NCI-H146 (cell line): ENCODE measurements around the gene CEP170B.
A peak's percentile ranks its signal among the peaks of the same experiment; 100 is the strongest.

ENCODE experiments used
- DNase-seq: peaks from one replicate; lab custom pipeline; 2025; lab: John Stamatoyannopoulos, UW

Gene CEP170B

DNA sequence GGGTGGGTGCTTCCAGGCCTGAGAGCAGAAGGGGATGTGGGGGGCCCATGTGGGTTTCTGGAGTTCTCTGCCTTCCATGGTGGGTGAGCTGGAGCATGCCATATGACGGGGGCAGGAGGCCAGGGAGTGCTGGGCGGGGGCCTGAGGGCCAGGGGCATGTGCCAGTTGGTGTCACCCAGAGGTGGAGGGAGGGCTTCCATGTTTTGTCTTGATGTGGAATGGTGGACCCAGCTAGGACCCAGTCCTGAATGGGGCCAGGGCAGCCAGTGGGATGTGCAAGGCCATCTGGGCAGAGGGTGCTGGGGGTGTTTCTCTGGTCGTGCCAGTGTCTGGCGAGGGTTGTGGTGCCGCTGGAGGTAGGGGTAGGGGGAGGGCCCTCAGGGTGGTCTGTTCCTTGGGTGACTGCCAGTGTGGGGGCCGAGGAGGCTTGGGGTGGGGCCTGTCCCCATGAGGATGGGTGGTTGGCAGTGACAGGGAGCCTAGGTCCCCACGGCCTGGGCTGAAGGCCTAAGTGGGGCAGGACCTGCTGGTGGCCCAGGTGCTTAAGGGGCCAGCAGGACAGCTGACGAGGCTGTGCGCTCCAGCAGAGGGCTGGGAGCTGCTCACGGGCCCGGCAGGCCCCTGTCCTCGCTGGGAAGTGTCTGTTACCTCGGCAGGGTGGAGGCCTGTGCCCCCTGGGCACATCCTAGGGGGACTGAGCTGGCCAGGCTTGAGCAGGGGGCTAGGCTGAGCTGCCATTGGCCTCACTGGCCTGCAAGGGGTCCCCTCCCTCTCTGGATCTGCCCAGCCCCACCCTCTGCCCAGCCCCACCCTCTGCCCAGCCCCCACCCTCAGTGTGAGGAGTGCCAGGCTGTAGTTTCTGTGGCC is 26.8 kb downstream of the CEP170B start:
- DNase-seq: no peak

DNA sequence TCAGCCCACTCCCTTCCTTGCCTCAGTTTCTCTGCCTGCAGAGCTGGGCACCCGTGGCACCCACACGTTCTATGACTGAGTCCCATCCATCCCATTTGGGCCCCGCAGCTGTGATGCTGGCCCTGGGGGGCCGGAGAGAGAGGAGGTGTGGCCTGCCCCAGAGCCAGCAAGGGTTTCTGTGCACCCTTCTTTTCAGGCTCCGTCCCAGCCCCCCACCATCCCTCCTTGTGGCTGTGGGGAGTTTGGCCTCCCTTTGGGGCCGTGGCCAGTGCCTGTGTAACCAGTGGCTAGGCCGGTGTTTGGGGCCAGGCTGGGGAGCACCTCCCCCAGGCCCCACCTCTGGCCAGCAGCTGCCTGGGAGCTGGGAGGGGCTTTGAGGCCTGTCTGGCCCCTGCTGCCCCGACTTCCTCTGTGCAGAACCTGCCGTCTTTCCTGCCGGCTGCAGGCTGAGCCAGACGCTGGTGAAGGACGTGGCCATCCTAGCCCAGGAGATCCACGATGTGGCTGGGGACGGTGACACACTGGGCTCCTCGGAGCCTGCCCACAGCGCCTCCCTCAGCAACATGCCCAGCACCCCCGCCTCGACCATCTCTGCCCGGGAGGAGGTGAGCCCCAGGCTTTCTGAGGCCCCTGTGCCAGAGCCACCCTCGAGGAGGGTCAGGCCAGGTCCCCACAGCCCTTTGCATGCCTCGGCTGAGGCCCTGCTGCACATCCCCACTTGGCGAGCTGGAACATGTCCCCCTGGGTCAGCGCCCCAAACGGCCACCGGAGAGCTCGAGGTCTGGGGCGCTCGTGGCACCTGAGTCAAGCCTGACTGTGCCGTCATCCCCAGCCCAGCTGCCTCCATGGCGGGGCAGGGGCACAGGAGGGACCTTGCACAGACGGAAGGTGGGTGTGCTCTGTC is 27.7 kb downstream of the CEP170B start:
- no peak for DNase-seq

DNA sequence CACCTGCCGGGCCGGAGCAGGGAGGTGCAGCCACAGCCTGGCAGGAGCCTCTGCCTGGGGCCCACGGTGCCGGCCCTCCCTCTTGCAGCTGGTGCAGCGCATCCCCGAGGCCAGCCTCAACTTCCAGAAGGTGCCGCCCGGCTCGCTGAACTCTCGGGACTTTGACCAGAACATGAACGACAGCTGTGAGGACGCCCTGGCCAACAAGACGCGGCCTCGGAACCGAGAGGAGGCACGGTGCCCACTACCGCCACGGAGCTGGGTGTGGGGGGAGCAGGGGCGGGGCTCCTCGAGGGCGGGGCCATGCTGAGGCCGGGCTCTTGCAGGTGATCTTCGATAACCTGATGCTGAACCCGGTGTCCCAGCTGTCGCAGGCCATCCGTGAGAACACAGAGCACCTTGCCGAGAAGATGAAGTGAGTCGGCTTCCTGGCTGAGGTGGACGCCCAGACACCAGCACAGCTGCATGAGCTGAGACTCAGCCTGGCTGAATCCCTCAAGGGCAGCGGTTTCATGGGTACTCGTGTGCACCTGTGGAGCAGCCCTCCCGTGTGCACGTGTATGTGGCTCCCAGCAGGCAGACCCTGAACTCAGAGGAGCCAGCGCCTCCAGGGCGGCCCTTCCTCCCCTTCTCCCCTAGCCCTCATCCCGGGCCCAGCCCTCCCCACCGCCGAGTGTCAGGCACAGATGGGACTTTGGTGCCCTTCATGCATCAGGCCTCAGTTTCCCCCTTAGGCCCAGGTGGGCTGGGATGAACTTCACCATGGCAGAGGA is 28.6 kb downstream of the CEP170B start:
- no peak for DNase-seq

DNA sequence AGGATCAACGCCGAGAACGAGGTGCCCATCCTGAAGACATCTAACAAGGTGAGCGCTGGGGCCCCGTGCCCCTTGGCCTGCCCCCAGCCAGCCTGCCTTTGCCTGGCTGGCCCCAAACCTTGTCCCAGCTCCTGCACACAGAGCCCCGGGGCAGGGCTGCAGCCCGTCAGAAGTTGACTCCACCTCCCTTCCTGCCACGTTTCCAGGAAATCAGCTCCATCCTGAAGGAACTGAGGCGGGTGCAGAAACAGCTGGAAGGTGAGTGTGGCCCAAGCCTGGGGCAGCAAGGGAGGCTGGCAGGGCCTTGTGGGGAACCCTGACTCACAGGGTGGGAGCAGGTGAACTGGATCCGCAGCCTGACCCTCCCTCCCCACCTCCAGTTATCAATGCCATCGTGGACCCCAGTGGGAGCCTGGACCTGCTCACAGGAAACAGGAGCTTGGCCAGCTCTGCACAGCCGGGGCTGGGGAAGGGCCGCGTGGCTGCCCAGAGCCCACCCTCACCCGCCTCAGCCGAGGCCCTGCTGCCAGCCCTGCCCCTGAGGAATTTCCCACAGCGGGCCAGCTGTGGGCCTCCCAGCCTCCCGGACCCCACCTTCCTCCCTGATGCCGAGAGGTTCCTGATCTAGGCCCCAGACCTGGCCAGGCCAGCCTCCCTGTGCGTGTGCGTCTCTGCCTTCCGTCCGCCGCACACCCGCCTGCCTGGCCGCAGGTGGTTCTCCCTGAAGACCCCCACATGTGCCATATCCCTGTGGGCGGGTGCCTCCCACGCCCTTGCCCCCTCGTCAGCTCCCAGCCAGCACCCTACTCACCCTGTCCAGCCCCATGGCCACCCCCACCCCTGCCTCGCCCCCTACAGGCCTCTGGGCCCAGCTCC is 29.5 kb downstream of the CEP170B start:
- DNase-seq: no peak

DNA sequence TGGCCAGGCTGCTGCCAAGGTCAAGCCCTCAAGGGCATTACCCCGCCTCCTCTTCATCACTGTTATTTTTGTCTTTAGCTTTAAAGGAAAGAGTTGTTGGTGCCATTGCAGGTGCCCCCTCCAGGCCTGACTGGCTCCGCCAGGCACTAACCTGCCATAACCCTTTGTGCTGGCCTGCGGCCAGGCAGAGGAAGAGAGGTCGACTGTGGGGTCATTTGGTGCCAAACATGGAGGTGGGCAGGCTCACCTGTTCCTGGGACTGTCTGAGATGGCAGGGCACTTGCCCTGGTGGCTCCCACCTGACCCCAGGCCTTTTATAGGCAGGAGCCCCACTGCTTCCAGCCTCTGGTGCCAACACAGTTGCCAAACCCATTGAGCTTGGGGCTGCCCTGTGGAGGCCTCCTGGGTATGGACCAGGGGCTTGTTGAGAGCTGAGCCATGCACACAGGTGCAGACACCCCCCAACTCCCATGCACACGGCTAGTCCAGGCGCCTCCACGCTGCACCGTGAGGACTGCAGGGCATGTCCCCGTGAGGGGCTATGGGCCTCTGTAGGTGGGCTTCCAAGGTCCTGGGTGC is 30.2 kb downstream of the CEP170B start:
- no peak for DNase-seq

DNA sequence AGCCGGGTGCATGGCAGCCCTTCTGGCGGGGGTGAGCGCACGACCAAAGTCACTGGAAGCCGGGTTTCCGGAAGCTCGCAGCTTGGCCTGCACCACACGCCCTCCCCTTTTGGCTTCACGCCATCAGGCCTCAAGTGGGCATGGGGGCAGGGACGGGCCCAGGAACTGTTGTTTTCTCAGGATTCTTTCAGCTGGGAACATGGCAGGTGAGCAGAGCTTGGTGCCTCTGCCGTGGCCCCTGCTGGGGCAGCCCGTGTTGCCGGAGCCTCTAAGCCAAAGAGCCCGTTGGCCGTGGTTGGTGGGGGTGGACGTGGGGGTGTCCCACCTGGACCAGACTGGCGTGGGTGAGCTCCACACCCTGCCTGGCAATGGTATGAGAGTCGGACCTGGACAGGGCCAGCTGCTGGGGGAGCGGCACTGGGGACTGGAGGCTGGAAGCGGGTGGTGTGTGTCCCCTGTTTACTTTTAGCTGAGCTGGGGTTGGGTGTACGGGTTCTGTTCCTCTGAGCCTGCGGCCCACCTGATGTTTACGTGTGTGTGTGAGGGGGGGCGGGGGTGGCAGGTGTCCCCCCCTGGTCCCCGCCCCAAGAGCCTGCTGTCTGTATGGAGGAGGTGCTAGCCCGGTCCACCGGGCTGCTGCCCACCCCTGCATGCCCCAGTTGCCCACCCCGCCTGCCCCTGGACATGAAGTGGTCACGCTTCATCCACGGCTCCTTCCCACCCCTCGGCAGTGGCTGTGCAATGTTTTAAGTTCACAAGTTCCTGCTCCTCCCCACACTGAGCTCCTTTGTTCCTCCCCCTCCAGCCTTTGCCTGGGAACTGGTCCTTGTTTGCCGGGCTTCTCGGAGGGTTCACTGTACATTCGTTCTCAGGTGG is 31.0 kb downstream of the CEP170B start:
- DNase-seq: no peak

DNA sequence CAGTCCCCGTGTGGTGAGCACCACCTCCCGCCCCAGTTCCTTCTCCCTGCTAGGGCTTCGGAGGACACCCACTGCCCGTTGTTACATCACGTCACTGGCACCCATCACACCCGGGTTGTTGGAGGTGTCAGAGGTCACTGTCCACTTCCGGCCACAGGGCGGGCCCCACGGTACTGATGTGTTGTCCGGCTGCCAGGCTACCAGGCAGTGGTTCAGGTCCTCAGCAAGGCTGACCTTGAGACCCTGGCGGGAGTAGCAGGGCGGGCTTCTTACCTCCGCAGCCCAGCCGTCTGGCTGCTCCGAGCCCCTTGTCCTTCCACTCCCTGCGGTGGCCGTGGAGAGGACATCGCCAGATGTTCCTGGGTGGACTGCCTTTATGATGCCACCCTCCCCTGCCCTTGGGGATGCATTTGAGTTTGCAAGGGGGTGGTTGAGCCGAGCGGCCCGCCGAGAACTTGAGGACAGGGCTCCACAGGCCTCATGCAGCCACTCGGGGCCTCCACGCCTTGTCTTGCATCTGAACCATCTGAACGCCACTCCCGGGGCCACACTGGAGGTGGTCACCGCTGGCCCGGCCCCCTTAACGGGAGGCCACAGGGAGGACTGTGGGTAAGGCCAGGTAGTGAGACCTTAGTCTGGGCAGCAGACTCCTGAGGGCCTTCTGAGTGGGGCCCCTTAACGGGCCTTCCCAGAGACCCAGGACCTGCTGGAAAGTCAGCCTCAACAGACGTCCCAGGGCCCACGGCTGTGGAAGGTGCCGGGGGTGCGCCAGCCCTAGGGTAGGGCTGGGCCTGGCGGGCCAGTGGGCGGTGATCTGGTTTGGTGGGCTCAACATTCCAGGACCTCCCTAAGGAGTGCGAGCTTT is 32.5 kb downstream of the CEP170B start:
- DNase-seq: no peak

DNA sequence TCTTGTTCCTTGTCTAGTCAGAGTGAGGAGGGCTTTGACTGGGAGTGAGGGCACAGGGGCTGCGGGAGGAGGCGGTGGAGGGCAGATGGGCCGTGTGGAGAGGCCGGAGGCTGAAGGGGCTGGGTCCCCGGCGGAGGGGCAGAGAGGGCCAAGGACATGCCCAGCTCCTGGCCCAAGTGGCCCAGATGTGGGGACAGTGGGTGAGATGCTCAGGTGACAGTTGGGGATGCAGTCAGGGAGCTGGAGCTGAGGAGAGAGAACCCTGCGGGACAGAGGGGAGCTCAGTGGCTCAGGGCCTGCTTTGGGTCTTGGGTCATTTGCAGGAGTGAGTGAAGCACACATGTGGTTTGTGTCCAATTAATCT is 33.1 kb downstream of the CEP170B start:
- no peak for DNase-seq

DNA sequence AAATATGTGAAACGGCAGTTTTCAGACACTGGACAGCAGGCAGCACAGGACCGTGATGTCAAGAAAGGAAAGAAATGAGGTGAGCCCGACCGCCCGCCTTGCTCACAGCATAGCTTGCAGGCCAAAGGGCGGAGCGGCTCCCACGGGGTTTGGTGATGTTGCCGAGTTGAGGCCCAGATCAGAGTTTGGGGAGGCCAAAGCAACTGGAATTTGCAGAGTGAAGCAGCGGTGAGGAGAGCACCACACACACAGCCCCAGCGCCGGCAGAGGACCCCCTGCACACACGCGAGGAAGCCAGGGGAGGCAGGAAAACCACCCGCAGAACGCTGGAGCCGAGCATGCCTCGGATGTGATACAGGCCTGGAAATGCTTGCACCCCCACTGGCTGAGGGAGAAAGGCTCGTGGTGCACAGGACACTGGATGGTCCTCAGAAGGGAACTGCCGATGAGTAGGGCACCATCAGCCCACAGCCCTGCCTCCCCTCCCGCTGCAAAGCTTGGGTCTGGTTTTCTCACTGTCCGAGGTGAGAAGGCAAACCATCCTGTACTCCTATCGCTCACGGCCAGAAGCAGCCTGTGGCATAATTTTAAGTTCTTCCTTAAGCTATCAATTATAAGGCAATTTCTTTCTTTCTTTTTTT is 33.9 kb downstream of the CEP170B start:
- no peak for DNase-seq

DNA sequence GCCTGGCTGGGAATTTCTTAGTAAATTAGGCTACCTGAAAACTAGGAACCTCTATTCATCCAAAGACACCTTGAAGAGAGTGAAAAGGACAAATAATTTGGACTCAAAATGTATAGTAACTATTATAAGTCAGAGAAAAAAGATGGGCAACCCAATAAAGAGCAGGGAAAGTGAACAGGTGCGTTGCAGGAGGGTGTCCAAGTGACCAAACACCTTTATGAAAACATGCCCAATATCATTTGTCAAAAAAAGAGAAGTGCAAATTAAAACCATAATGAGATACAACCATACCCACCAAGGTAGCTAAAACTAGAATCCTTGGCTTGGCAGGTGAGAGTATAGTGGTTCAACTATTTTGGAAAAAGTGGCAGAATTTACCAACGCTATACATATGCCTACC is 34.7 kb downstream of the CEP170B start:
- no peak for DNase-seq

DNA sequence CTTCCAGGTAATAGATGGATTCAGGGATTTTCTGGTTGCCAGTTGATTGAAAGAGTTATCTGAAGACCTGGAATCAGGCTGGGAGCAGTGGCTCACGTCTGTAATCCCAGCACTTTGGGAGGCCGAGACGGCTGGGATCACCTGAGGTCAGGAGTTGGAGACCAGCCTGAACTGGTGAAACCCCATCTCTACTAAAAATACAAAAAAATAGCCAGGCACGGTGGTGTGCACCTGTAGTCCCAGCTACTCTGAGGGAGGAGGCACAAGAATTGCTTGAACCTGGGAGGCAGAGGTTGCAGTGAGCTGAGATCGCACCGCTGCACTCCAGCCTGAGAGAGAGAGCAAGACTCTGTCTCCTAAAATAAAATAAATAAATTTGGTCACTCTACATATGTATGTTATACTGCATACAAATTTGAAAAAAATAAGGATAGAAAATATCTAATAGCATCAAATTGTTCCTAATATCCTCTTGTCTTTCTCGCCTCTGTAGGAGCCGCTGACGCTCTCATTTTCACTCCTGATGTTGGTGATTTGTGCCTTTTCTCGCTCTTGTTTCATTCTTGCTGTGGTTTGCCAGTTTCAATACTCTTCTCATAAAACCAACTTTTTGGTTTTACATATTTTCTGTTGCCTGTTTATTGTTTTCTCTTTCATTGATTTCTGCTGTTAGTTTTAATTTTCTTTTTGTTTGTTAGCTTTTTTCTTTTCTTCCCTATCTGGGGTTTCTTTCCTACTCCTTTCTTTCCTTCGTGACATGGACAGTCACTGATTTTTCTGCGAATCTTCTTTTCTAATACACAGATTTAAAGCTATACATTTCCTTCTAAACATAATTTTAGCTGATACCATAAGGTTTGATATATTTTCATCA is 35.8 kb downstream of the CEP170B start:
- no peak for DNase-seq

DNA sequence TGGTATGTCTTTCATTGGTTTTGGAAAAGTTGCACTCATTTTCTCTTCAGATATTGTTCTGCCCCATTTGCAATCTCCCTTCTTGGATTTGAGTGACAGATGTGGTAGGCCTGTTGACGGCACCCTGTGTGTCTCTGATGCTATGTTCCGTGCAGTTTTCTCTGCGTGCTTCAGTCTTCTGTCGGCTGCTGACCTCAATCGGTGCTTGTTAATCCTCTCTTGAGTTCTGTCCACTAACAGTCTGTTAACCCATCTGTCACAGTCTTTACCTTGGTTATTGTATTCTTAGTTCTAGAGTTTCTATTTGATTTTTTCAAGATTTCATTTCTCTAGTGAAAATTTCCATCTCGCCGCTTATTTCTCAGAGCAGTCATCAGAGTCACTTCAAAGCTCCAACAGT is 38.9 kb downstream of the CEP170B start:
- DNase-seq: no peak

DNA sequence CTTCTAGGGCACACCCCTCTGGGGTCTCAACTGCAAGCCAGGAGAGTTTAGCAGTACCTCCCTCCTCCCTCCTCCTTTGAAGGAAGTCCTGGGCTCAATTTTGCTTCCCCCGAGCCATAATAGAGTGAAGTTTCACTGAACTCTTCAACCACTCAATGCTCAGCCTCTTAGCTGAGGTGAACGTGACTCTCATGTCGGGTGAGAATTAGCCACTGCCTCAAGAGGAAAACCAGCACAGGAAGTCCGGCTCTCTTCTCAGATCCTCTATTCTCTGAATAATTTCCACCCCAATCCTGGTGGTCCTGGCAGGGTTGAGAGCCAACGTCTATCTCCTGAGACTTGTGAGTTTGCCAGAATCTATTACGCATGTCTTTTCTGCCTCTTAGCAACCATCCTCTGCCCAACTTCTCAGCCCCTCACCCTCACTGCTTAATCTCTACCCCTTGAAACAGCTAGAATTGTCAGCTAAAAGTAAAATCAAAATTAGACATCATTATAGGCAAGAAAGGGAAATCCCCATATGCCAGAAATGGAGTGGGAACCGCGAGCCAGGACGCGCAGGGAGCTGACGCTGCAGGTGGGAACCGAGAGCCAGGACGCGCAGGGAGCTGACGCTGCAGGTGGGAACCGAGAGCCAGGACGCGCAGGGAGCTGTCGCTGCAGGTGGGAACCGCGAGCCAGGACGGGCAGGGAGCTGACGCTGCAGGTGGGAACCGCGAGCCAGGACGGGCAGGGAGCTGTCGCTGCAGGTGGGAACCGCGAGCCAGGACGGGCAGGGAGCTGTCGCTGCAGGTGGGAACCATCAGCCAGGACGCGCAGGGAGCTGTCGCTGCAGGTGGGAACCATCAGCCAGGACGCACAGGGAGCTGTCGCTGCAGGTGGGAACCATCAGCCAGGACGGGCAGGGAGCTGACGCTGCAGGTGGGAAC is 39.8 kb downstream of the CEP170B start:
- DNase-seq: peak; percentile 60

DNA sequence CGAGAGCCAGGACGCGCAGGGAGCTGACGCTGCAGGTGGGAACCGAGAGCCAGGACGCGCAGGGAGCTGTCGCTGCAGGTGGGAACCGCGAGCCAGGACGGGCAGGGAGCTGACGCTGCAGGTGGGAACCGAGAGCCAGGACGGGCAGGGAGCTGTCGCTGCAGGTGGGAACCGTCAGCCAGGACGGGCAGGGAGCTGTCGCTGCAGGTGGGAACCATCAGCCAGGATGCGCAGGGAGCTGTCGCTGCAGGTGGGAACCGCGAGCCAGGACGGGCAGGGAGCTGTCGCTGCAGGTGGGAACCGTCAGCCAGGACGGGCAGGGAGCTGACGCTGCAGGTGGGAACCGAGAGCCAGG is 40.5 kb downstream of the CEP170B start:
- peak; percentile 45 for DNase-seq

DNA sequence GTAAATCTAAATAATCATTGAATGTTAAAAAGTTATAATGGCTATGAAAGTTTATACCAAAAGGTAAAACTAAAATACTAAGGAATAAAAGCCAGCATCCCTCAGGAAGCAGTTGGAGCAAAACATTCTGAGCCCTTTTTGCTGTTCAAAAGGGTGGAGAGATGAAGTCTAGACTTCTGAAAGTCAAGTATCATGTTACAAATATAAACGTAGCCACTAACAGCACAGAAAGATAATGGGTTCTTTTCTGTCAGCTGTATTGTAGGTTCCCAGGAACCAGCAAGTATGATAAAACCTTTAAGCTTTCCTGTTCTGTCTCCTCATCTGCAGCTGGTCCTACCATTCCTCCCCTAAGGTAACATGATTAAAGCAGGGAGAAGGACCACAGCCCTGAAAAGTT is 43.2 kb downstream of the CEP170B start:
- no peak for DNase-seq

DNA sequence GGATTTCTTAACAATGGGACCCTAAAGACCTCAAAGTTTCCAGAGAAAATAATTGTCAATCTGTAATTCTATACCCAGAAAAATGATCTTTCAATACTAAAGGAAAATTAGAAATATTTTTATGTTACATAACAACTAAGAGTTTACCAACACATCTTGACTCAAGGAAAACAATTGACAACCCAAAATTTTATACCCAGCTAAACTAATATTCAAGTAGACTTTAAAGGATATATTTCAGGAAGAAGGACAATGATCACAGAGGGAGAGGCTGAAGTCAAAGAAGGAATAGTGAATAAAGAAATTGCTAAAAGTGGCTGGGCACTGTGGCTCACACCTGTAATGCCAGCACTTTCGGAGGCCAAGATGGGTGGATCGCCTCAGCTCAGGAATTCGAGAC is 47.0 kb downstream of the CEP170B start:
- no peak for DNase-seq

DNA sequence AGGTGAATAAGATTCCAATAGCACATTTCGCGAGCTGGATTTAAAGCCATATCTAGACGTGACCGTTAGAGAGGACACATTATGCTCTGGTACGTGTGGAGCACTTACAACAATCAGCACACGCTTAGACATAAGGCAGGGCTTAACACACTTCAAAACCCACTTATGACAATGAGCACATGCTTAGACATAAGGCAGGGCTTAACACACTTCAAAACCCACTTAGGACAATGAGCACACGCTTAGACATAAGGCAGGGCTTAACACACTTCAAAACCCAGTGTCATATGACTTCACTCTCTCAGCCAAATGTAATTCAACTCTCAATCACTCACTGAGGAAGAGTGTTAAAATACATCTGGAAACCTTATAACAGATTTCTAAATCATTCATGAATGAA is 48.4 kb downstream of the CEP170B start:
- no peak for DNase-seq
